HUES6 (cell line): ENCODE data around the gene AP4S1.
"Not testable (repeated sequence)": the region's sequence is repeated elsewhere in the genome, so short reads cannot be mapped to it uniquely, and the experiment has no call there.

Experiments
- H3K27ac ChIP-seq: 2 replicates; pipeline ENCODE4 v1.7.0; 2013; ENCODE audit warnings: low read depth, mild to moderate bottlenecking, low read length, inconsistent platforms
- H3K27me3 ChIP-seq: 2 replicates; pipeline ENCODE4 v1.6.1; 2013; ENCODE audit warnings: low read length; ENCODE audit not compliant: control insufficient read depth, insufficient read depth
- H3K36me3 ChIP-seq: 2 replicates; pipeline ENCODE4 v1.6.1; 2013; ENCODE audit warnings: low read length; ENCODE audit not compliant: control insufficient read depth, insufficient read depth
- H3K4me1 ChIP-seq: 2 replicates; pipeline ENCODE4 v1.6.1; 2013; ENCODE audit warnings: low read length; ENCODE audit not compliant: control insufficient read depth, insufficient read depth
- H3K4me3 ChIP-seq: 2 replicates; pipeline ENCODE4 v1.5.1; 2013; ENCODE audit warnings: low read depth, low read length
- H3K9ac ChIP-seq: one replicate; pipeline ENCODE4 v1.6.1; 2013; ENCODE audit warnings: mild to moderate bottlenecking, low read length
- H3K9me3 ChIP-seq: 2 replicates; pipeline ENCODE4 v1.6.1; 2013; ENCODE audit warnings: low read depth, low read length; ENCODE audit not compliant: control insufficient read depth, insufficient read depth

Gene AP4S1

GRCh38 chr14:30994681-30995620 is 30.5 kb upstream of the AP4S1 start:
- Histone ChIP-seq H3K4me1 (peaks cover 27% of the 10 kb centered on the region), H3K9me3 (peaks cover 13% of the 10 kb centered on the region), H3K9ac (no peak overlapping the region), H3K36me3 (no peaks in the 10 kb centered on the region), H3K4me3 (no peak overlapping the region), H3K27me3 (no peaks in the 10 kb centered on the region), H3K27ac (no peak overlapping the region)

- H3K4me1 ChIP-seq: peaks cover 30% of the 10 kb centered on the region
- H3K9me3 ChIP-seq: peaks cover 13% of the 10 kb centered on the region
- H3K9ac ChIP-seq: no peak overlapping the region
Measured at GRCh38 chr14:30995689-30996088, 29.8 kb upstream of the AP4S1 start.

GRCh38 chr14:30996892-30997659 is 28.4 kb upstream of the AP4S1 start:
- no peak overlapping the region for H3K9ac ChIP-seq
- peak overlapping the region; percentile 59; the same call in 1 of the 2 replicates for H3K27ac ChIP-seq
- H3K4me3 ChIP-seq: no peak overlapping the region
- H3K36me3 ChIP-seq: no peaks in the 10 kb centered on the region
- peaks cover 13% of the 10 kb centered on the region for H3K9me3 ChIP-seq
- H3K27me3 ChIP-seq: no peaks in the 10 kb centered on the region
- H3K4me1 ChIP-seq: peaks cover 31% of the 10 kb centered on the region

More at GRCh38 chr14:30995689-30996088, 29.8 kb upstream of the AP4S1 start:
- no peak overlapping the region for H3K4me3 ChIP-seq
- H3K27me3 ChIP-seq: no peaks in the 10 kb centered on the region
- no peak overlapping the region for H3K27ac ChIP-seq
- no peaks in the 10 kb centered on the region for H3K36me3 ChIP-seq

GRCh38 chr14:30998100-30998706 is 27.2 kb upstream of the AP4S1 start:
- H3K27ac ChIP-seq: no peak overlapping the region
- H3K9ac ChIP-seq: no peak overlapping the region
- H3K27me3 ChIP-seq: no peaks in the 10 kb centered on the region
- peaks cover 24% of the 10 kb centered on the region for H3K4me1 ChIP-seq
- H3K9me3 ChIP-seq: peaks cover 13% of the 10 kb centered on the region
- H3K4me3 ChIP-seq: no peak overlapping the region
- H3K36me3 ChIP-seq: no peaks in the 10 kb centered on the region

GRCh38 chr14:30999038-30999773 is 26.2 kb upstream of the AP4S1 start:
- H3K36me3 ChIP-seq: no peaks in the 10 kb centered on the region
- no peak overlapping the region for H3K9ac ChIP-seq
- H3K27ac ChIP-seq: no peak overlapping the region
- H3K4me1 ChIP-seq: peaks cover 23% of the 10 kb centered on the region
- peaks cover 13% of the 10 kb centered on the region for H3K9me3 ChIP-seq
- no peaks in the 10 kb centered on the region for H3K27me3 ChIP-seq
- no peak overlapping the region for H3K4me3 ChIP-seq

- Histone ChIP-seq H3K36me3 (no peaks in the 10 kb centered on the region), H3K4me1 (peaks cover 25% of the 10 kb centered on the region), H3K27me3 (no peaks in the 10 kb centered on the region), H3K9me3 (peaks cover 13% of the 10 kb centered on the region), H3K27ac (no peak overlapping the region), H3K9ac (no peak overlapping the region), H3K4me3 (no peak overlapping the region)
Measured at GRCh38 chr14:31000629-31001338, 24.7 kb upstream of the AP4S1 start.

GRCh38 chr14:31001339-31001658 is 24.1 kb upstream of the AP4S1 start:
- H3K27ac ChIP-seq: no peak overlapping the region
- no peak overlapping the region for H3K9ac ChIP-seq
- H3K9me3 ChIP-seq: peaks cover 13% of the 10 kb centered on the region
- peaks cover 21% of the 10 kb centered on the region for H3K4me1 ChIP-seq
- H3K4me3 ChIP-seq: no peak overlapping the region
- H3K36me3 ChIP-seq: no peaks in the 10 kb centered on the region
- no peaks in the 10 kb centered on the region for H3K27me3 ChIP-seq

- peaks cover 11% of the 10 kb centered on the region; the same call in 1 of the 2 replicates for H3K4me1 ChIP-seq
- H3K27me3 ChIP-seq: no peaks in the 10 kb centered on the region
- peaks cover 2% of the 10 kb centered on the region; the same call in 1 of the 2 replicates for H3K36me3 ChIP-seq
- no peak overlapping the region for H3K27ac ChIP-seq
- H3K9me3 ChIP-seq: peaks cover 9% of the 10 kb centered on the region
- H3K4me3 ChIP-seq: no peak overlapping the region
- no peak overlapping the region for H3K9ac ChIP-seq
Measured at GRCh38 chr14:31003284-31003683, 22.2 kb upstream of the AP4S1 start.

- not testable (repeated sequence) for H3K36me3 ChIP-seq, H3K4me3 ChIP-seq, H3K27ac ChIP-seq, H3K27me3 ChIP-seq, H3K9me3 ChIP-seq, H3K9ac ChIP-seq
- peaks cover 11% of the 10 kb centered on the region; the same call in 1 of the 2 replicates for H3K4me1 ChIP-seq
Measured at GRCh38 chr14:31004007-31004406, 21.4 kb upstream of the AP4S1 start.

- H3K27me3 ChIP-seq: no peaks in the 10 kb centered on the region
- H3K9ac ChIP-seq: no peak overlapping the region
- no peak overlapping the region for H3K27ac ChIP-seq
- peaks cover 6% of the 10 kb centered on the region; the same call in 1 of the 2 replicates for H3K4me1 ChIP-seq
- H3K36me3 ChIP-seq: peaks cover 6% of the 10 kb centered on the region
- H3K4me3 ChIP-seq: no peak overlapping the region
- no peaks in the 10 kb centered on the region for H3K9me3 ChIP-seq
Measured at GRCh38 chr14:31006703-31007102, 18.7 kb upstream of the AP4S1 start.
